GM23248 (cell line): ENCODE data around the gene TRPV2. TPM values are rescaled to one million over a fixed set of nuclear protein-coding genes. Genes with fewer than 3 reads are reported as not detected.

Source experiments
- DNase-seq: peaks from one replicate; pipeline ENCODE4 v3.0.0-alpha.2; 2015
- H2AFZ ChIP-seq: fragments of 200-600 bp; sonication (generic); 2 replicates; pipeline ENCODE4 v1.6.1; 2016; ENCODE audit warnings: antibody characterized with exemption
- H3F3A ChIP-seq: fragments of 200-600 bp; sonication (generic); 2 replicates; pipeline ENCODE4 v1.6.1; 2016; ENCODE audit warnings: mild to moderate bottlenecking, antibody characterized with exemption, mixed run types; ENCODE audit not compliant: insufficient read depth
- H3K27ac ChIP-seq: fragments of 200-600 bp; sonication (generic); 2 replicates; pipeline ENCODE4 v1.5.1; 2016; ENCODE audit warnings: mild to moderate bottlenecking
- H3K27me3 ChIP-seq: fragments of 200-600 bp; sonication (generic); replicated peaks from 2 replicates; pipeline ENCODE4 v1.6.1; 2016; ENCODE audit warnings: mild to moderate bottlenecking; ENCODE audit not compliant: insufficient read depth
- H3K36me3 ChIP-seq: fragments of 200-600 bp; sonication (generic); 2 replicates; pipeline ENCODE4 v1.6.1; 2016; ENCODE audit warnings: low read depth, mild to moderate bottlenecking
- H3K4me1 ChIP-seq: fragments of 200-600 bp; sonication (generic); 2 replicates; pipeline ENCODE4 v1.6.1; 2016; ENCODE audit warnings: mild to moderate bottlenecking; ENCODE audit not compliant: insufficient read depth
- H3K4me2 ChIP-seq: fragments of 200-600 bp; sonication (generic); one replicate; pipeline ENCODE4 v1.6.1; 2016; ENCODE audit warnings: mild to moderate bottlenecking; ENCODE audit not compliant: unreplicated experiment
- H3K4me3 ChIP-seq: fragments of 200-600 bp; sonication (generic); 2 replicates; pipeline ENCODE4 v1.5.1; 2016; ENCODE audit warnings: mild to moderate bottlenecking
- H3K79me2 ChIP-seq: fragments of 200-600 bp; sonication (generic); 2 replicates; pipeline ENCODE4 v1.6.1; 2016; ENCODE audit warnings: mild to moderate bottlenecking; ENCODE audit not compliant: insufficient read depth
- H3K9ac ChIP-seq: fragments of 200-600 bp; sonication (generic); 2 replicates; pipeline ENCODE4 v1.6.1; 2016; ENCODE audit warnings: mild to moderate bottlenecking
- H3K9me2 ChIP-seq: fragments of 200-600 bp; sonication (generic); 2 replicates; pipeline ENCODE4 v1.6.1; 2016; ENCODE audit warnings: mixed run types, mild to moderate bottlenecking, moderate library complexity; ENCODE audit not compliant: insufficient read depth
- H3K9me3 ChIP-seq: fragments of 200-600 bp; sonication (generic); one replicate; pipeline ENCODE4 v1.6.1; 2017; ENCODE audit warnings: low read depth
- H4K20me1 ChIP-seq: fragments of 200-600 bp; sonication (generic); 2 replicates; pipeline ENCODE4 v1.6.0; 2016; ENCODE audit not compliant: insufficient read depth
- EZH2 ChIP-seq: fragments of 200-600 bp; sonication (generic); IDR thresholded peaks from 2 replicates; pipeline ENCODE4 v1.6.1; 2018; ENCODE audit warnings: antibody characterized with exemption, mild to moderate bottlenecking; ENCODE audit not compliant: insufficient read depth, poor library complexity, severe bottlenecking
- EZH2phosphoT487 ChIP-seq: fragments of 200-600 bp; sonication (generic); IDR thresholded peaks from 2 replicates; pipeline ENCODE4 v1.6.1; 2018; ENCODE audit warnings: antibody characterized with exemption, moderate library complexity, mild to moderate bottlenecking, low read depth; ENCODE audit not compliant: insufficient read depth
- WGBS, 2 experiments: methylation state at CpG; one replicate each; pipeline ENCODE4 v1.1.6; 2015 to 2017; ENCODE audit warnings: low lambda C conversion rate in 2 of 2, low coverage in 1 of 2; ENCODE audit errors: missing lambda C conversion rate in 2 of 2; 5-methylcytosine and 5-hydroxymethylcytosine counted together
- in situ Hi-C: fragments of 300-500 bp; cut with MboI; formaldehyde crosslinking; loops from 2 replicates; pipeline ENCODE4 v1.15.0; 2020
- polyA plus RNA-seq: library from polyadenylated mRNA; unstranded; fragments of >200 nt; fragmentation: Nextera tagmentation; extraction: Ambion mirVana; gene quantifications from 2 replicates; pipeline ENCODE4 v1.2.1, GENCODE V29; 2016
- total RNA-seq: library from RNA; depleted of rRNA; stranded (reverse); fragments of >200 nt; shearing (Covaris generic); gene quantifications from 2 replicates; pipeline ENCODE4 v1.2.3, GENCODE V29; 2014

TRPV2 gene
- total and polyA plus RNA-seq, 2 experiments from 2014 or later, result 19.6 to 23.9 TPM

GRCh38 chr17:16419074-16419928 lies 3.9 kb downstream of the TRPV2 start:
- Histone ChIP-seq H3K4me3 (peak overlapping the region; percentile 50), H3K9me3 (no peaks in the 10 kb centered on the region), H3F3A (peaks cover 36% of the 10 kb centered on the region), H3K36me3 (no peaks in the 10 kb centered on the region), H3K79me2 (no peaks in the 10 kb centered on the region), H4K20me1 (no peaks in the 10 kb centered on the region), H3K9ac (peak overlapping the region; percentile 59), H3K9me2 (no peaks in the 10 kb centered on the region), H2AFZ (no peak overlapping the region), H3K4me2 (peak overlapping the region; percentile 79), H3K27me3 (no peaks in the 10 kb centered on the region), H3K4me1 (peaks cover 36% of the 10 kb centered on the region), H3K27ac (peak overlapping the region; percentile 91)
- no peak for TF ChIP-seq EZH2
- WGBS, 2 experiments, result 10 to 12% methylated on average over 8 of the region's 8 CpGs
- DNase-seq, result peak; percentile 95
- in situ Hi-C loops, result no loop called here

DNA sequence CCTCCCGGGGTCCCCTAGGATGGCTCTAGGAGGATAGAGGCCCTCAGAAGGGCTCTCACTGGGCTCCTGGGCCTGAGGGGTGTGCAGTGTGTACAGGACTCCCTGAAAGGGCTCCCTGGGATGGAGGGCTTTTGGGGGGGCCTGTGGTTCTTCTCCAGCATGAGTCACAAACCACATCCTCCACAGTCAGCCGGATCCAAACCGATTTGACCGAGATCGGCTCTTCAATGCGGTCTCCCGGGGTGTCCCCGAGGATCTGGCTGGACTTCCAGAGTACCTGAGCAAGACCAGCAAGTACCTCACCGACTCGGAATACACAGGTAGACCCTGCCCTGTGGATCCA lies 4.5 kb downstream of the TRPV2 start:
- 16 to 18% methylated on average over 10 of the region's 10 CpGs for WGBS, 2 experiments

DNA sequence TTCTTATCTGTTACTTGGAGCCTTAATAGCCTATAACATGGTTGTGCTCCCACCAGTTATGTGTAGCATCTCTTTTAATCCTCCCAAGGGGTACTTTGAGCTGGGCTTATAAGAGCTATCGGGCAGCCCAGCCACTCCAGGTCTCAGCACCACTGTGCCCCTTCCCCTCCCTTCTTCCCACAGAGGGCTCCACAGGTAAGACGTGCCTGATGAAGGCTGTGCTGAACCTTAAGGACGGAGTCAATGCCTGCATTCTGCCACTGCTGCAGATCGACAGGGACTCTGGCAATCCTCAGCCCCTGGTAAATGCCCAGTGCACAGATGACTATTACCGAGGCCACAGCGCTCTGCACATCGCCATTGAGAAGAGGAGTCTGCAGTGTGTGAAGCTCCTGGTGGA lies 7.0 kb downstream of the TRPV2 start:
- H4K20me1 ChIP-seq, result no peaks in the 10 kb centered on the region
- in situ Hi-C loops, result no loop called here
- H3K27ac ChIP-seq, result no peak overlapping the region
- H3K9me3 ChIP-seq, result no peaks in the 10 kb centered on the region
- 93 to 96% methylated on average over 7 of the region's 7 CpGs for WGBS, 2 experiments
- no peak for DNase-seq
- H3K4me1 ChIP-seq, result peaks cover 34% of the 10 kb centered on the region
- peaks cover 36% of the 10 kb centered on the region for H3F3A ChIP-seq
- H3K27me3 ChIP-seq, result no peaks in the 10 kb centered on the region
- no peaks in the 10 kb centered on the region for H3K36me3 ChIP-seq
- no peak overlapping the region for H3K9ac ChIP-seq
- H3K9me2 ChIP-seq, result no peaks in the 10 kb centered on the region
- H3K79me2 ChIP-seq, result no peaks in the 10 kb centered on the region
- H2AFZ ChIP-seq, result no peak overlapping the region
- H3K4me3 ChIP-seq, result no peak overlapping the region
- TF ChIP-seq EZH2 (no peak), EZH2phosphoT487 (no peak)
- no peak overlapping the region for H3K4me2 ChIP-seq

More for the DNA sequence above, 4.5 kb downstream of the TRPV2 start:
- Histone ChIP-seq H3K9me2 (no peaks in the 10 kb centered on the region), H2AFZ (0 out of 2 replicates have a peak overlapping the region, but pooled peaks have one; percentile 2), H4K20me1 (no peaks in the 10 kb centered on the region), H3K4me3 (no peak overlapping the region), H3F3A (peaks cover 36% of the 10 kb centered on the region), H3K27ac (peak overlapping the region; percentile 91), H3K36me3 (no peaks in the 10 kb centered on the region), H3K27me3 (no peaks in the 10 kb centered on the region), H3K79me2 (no peaks in the 10 kb centered on the region), H3K9ac (peak overlapping the region; percentile 59), H3K9me3 (no peaks in the 10 kb centered on the region), H3K4me1 (peaks cover 36% of the 10 kb centered on the region), H3K4me2 (peak overlapping the region; percentile 79)
- peak; percentile 83 for DNase-seq
- in situ Hi-C loops, result no loop called here
- TF ChIP-seq EZH2phosphoT487, result no peak

GRCh38 chr17:16423226-16423872 lies 8.0 kb downstream of the TRPV2 start:
- in situ Hi-C loops, result no loop called here
- TF ChIP-seq EZH2phosphoT487, result no peak
- TF ChIP-seq EZH2, result no peak
- no peaks in the 10 kb centered on the region for H3K79me2 ChIP-seq

More at GRCh38 chr17:16423226-16423872, 8.0 kb downstream of the TRPV2 start:
- 94 to 96% methylated on average over 10 of the region's 10 CpGs for WGBS, 2 experiments
- no peak overlapping the region for H3K9ac ChIP-seq
- H3K9me2 ChIP-seq, result no peaks in the 10 kb centered on the region
- H3K4me3 ChIP-seq, result no peak overlapping the region
- H3K9me3 ChIP-seq, result no peaks in the 10 kb centered on the region
- H3K36me3 ChIP-seq, result no peaks in the 10 kb centered on the region
- no peaks in the 10 kb centered on the region for H4K20me1 ChIP-seq
- H2AFZ ChIP-seq, result no peak overlapping the region
- no peaks in the 10 kb centered on the region for H3K27me3 ChIP-seq
- H3F3A ChIP-seq, result peaks cover 28% of the 10 kb centered on the region
- DNase-seq, result no peak
- H3K27ac ChIP-seq, result no peak overlapping the region
- H3K4me1 ChIP-seq, result peaks cover 25% of the 10 kb centered on the region
- H3K4me2 ChIP-seq, result no peak overlapping the region
